ENCODE measurements around the gene ESPNL.
"Not testable (repeated sequence)": the region's sequence is repeated elsewhere in the genome, so short reads cannot be mapped to it uniquely, and the experiment has no call there.

Gene ESPNL

GRCh38 chr2:238100049-238100820, at the start of gene ESPNL:
Gene ESPNL, plus strand, starts transcription at chr2:238100340. Its CDS starts 80 bp downstream, at chr2:238100420.
- DNase-seq = peak in 1 of 14 donors; percentile 65

- no peak for DNase-seq
Measured at GRCh38 chr2:238053191-238053776, 46.9 kb upstream of the ESPNL start.

GRCh38 chr2:238055841-238056240, 44.3 kb upstream of the ESPNL start:
- no peak for DNase-seq

- not testable (repeated sequence) for DNase-seq
Measured at GRCh38 chr2:238057696-238058575, 42.2 kb upstream of the ESPNL start.

GRCh38 chr2:238059505-238059904, 40.6 kb upstream of the ESPNL start:
- no peak for DNase-seq

GRCh38 chr2:238060096-238060541, 40.0 kb upstream of the ESPNL start:
- DNase-seq = no peak

- DNase-seq = peak; percentile 85 to 99 (median 97)
Measured at GRCh38 chr2:238060542-238061314, 39.4 kb upstream of the ESPNL start, which contains the start of gene SCLY. Gene SCLY, plus strand, starts transcription at chr2:238061001. Its CDS starts 54 bp downstream, at chr2:238061055.

- peak in 6 of 14 donors; percentile 29 to 72 (median 59) for DNase-seq
Measured at GRCh38 chr2:238061315-238062202, 38.6 kb upstream of the ESPNL start.

GRCh38 chr2:238063414-238064189, 36.5 kb upstream of the ESPNL start:
- DNase-seq = no peak

GRCh38 chr2:238064376-238064775, 35.8 kb upstream of the ESPNL start:
- no peak for DNase-seq

GRCh38 chr2:238065071-238065846, 34.9 kb upstream of the ESPNL start:
- DNase-seq = no peak

GRCh38 chr2:238066218-238066617, 33.9 kb upstream of the ESPNL start:
- no peak for DNase-seq

- DNase-seq = not testable (repeated sequence)
Measured at GRCh38 chr2:238066718-238067117, 33.4 kb upstream of the ESPNL start.

- no peak for DNase-seq
Measured at GRCh38 chr2:238067939-238068338, 32.2 kb upstream of the ESPNL start.

GRCh38 chr2:238069021-238069709, 31.0 kb upstream of the ESPNL start:
- no peak for DNase-seq

GRCh38 chr2:238069877-238070276, 30.3 kb upstream of the ESPNL start:
- no peak for DNase-seq

GRCh38 chr2:238075397-238075796, 24.7 kb upstream of the ESPNL start:
- no peak for DNase-seq

- no peak for DNase-seq
Measured at GRCh38 chr2:238077292-238077691, 22.8 kb upstream of the ESPNL start.

GRCh38 chr2:238079874-238080327, 20.2 kb upstream of the ESPNL start:
- no peak for DNase-seq
